ENCODE results near the gene S100A9.

Gene S100A9

GRCh38 chr1:153358691-153358975 is 979 bp downstream of the S100A9 start:
- Histone ChIP-seq H3K4me1 (ENCODE audit: control insufficient read depth, insufficient read depth, low read length) (no peaks in the 10 kb centered on the region), H3K27ac (ENCODE audit: extremely low read depth, low read depth, low read length) (no peak overlapping the region), H3K36me3 (ENCODE audit: control insufficient read depth in 2 of 2, insufficient read depth in 1 of 2, low read length in 2 of 2) (no peaks in the 10 kb centered on the region), H3K9me3 (ENCODE audit: control insufficient read depth, insufficient read depth, low read depth, low read length) (no peaks in the 10 kb centered on the region), H3K4me3 (ENCODE audit: low read depth, low read length) (no peak overlapping the region)
- ChIA-PET POLR2A (interaction anchor here (0.5 kb wide), 1 partner anchor 230 kb away, joined by 3 read pairs; no protein-coding TSS in a partner anchor), CTCF (interaction anchor here (0.6 to 11.6 kb wide), 3 partner anchors 45 to 151 kb away, joined by 3 to 259 read pairs (median 4); no protein-coding TSS in a partner anchor)
- TF ChIP-seq ZNF112 (tag by site-specific recombination; IDR thresholded peaks at IDR 0.05) (no peak), ZNF621 (tag by site-specific recombination; IDR thresholded peaks at IDR 0.05) (no peak), ATF2 (tag by site-specific recombination; IDR thresholded peaks at IDR 0.05; ENCODE audit: low read depth) (no peak), ZNF10 (tag by site-specific recombination; IDR thresholded peaks at IDR 0.05) (no peak)

GRCh38 chr1:153359241-153359640 is 1.6 kb downstream of the S100A9 start:
- POLR2A ChIA-PET: no interaction called here
- H3K27ac ChIP-seq (ENCODE audit: extremely low read depth, low read depth, low read length): no peak overlapping the region
- H3K9me3 ChIP-seq (ENCODE audit: control insufficient read depth, insufficient read depth, low read depth, low read length): no peaks in the 10 kb centered on the region
- H3K4me3 ChIP-seq (ENCODE audit: low read depth, low read length): no peak overlapping the region
- H3K36me3 ChIP-seq (ENCODE audit: control insufficient read depth in 2 of 2, insufficient read depth in 1 of 2, low read length in 2 of 2): no peaks in the 10 kb centered on the region
- H3K4me1 ChIP-seq (ENCODE audit: control insufficient read depth, insufficient read depth, low read length): no peaks in the 10 kb centered on the region
- CTCF ChIA-PET: interaction anchor here (0.7 to 11.6 kb wide), 3 partner anchors 136 to 870 kb away, joined by 3 to 259 read pairs (median 4); no protein-coding TSS in a partner anchor
- TF ChIP-seq ZNF341 (tag by site-specific recombination; IDR thresholded peaks at IDR 0.05; ENCODE audit: low read depth) (no peak), ZNF19 (tag by site-specific recombination; IDR thresholded peaks at IDR 0.05; ENCODE audit: low read depth) (no peak), ZNF830 (tag by site-specific recombination; IDR thresholded peaks at IDR 0.05; ENCODE audit: low read depth) (no peak), ZBTB7A (tag by site-specific recombination; IDR thresholded peaks at IDR 0.05; ENCODE audit: low read depth) (no peak), PRDM6 (tag by site-specific recombination; IDR thresholded peaks at IDR 0.05) (no peak), ZNF239 (tag by site-specific recombination; IDR thresholded peaks at IDR 0.05) (no peak), ATF2 (tag by site-specific recombination; IDR thresholded peaks at IDR 0.05; ENCODE audit: low read depth) (no peak), ZNF146 (tag by site-specific recombination; IDR thresholded peaks at IDR 0.05) (no peak), ZNF394 (tag by site-specific recombination; IDR thresholded peaks at IDR 0.05; ENCODE audit: borderline replicate concordance) (no peak), ZNF433 (tag by site-specific recombination; IDR thresholded peaks at IDR 0.05; ENCODE audit: low read depth) (no peak), ZNF558 (tag by site-specific recombination; IDR thresholded peaks at IDR 0.05) (no peak)

GRCh38 chr1:153360190-153360589 is 2.5 kb downstream of the S100A9 start:
- ChIA-PET CTCF (interaction anchor here (0.6 kb wide), 1 partner anchor 548 kb away, joined by 4 read pairs; no protein-coding TSS in a partner anchor), POLR2A (no interaction called here)
- Histone ChIP-seq H3K4me1 (ENCODE audit: control insufficient read depth, insufficient read depth, low read length) (no peaks in the 10 kb centered on the region), H3K36me3 (ENCODE audit: control insufficient read depth in 2 of 2, insufficient read depth in 1 of 2, low read length in 2 of 2) (no peaks in the 10 kb centered on the region), H3K27ac (ENCODE audit: extremely low read depth, low read depth, low read length) (no peak overlapping the region), H3K4me3 (ENCODE audit: low read depth, low read length) (no peak overlapping the region), H3K9me3 (ENCODE audit: control insufficient read depth, insufficient read depth, low read depth, low read length) (no peaks in the 10 kb centered on the region)
- TF ChIP-seq PRDM10 (tag by site-specific recombination; IDR thresholded peaks at IDR 0.05): no peak
- TF ChIP-seq ZFP69B (tag by site-specific recombination; IDR thresholded peaks at IDR 0.05): no peak
- TF ChIP-seq ZNF274 (IDR thresholded peaks at IDR 0.05; ENCODE audit: low read length): no peak
- no peak for TF ChIP-seq ZNF274 (tag by site-specific recombination; IDR thresholded peaks at IDR 0.05; ENCODE audit: borderline replicate concordance)
- TF ChIP-seq ZNF639 (tag by site-specific recombination; IDR thresholded peaks at IDR 0.05): no peak
